WTC11 (cell line): ENCODE data around the gene FREM2. TPM values are rescaled to one million over a fixed set of nuclear protein-coding genes. Genes with fewer than 3 reads are reported as not detected.

Experiments
- ATAC-seq: fragments of 200-7000 bp; cut with Tn5 transposase; 2 replicates; pipeline ENCODE4 v1.10.0; 2021; ENCODE audit warnings: mild to moderate bottlenecking, moderate library complexity
- CTCF ChIA-PET: fragments of 300-600 bp; sonication (Branson Sonifier 250); formaldehyde crosslinking; loops from one replicate; lab custom pipeline; 2021; ENCODE audit warnings: antibody characterized with exemption; lab: Charles Lee
- POLR2A ChIA-PET: fragments of 350-600 bp; sonication (Branson Sonifier 250); formaldehyde crosslinking; loops from one replicate; lab custom pipeline; 2021; ENCODE audit warnings: antibody characterized with exemption; lab: Charles Lee
- DNase-seq: peaks from one replicate; pipeline ENCODE4 v3.0.0; 2021; ENCODE audit warnings: low spot score
- H3K27ac Mint-ChIP-seq: 2 replicates; pipeline ENCODE4 v1.8.0; 2021; ENCODE audit warnings: mixed read lengths
- H3K27me3 Mint-ChIP-seq: 2 replicates; pipeline ENCODE4 v1.8.0; 2021; ENCODE audit warnings: low read depth, mild to moderate bottlenecking, moderate library complexity, mixed read lengths
- H3K36me3 Mint-ChIP-seq: 2 replicates; pipeline ENCODE4 v1.8.0; 2021; ENCODE audit warnings: mixed read lengths
- H3K4me1 Mint-ChIP-seq: 2 replicates; pipeline ENCODE4 v1.8.0; 2022; ENCODE audit warnings: mixed read lengths
- H3K4me3 Mint-ChIP-seq: 2 replicates; pipeline ENCODE4 v1.8.0; 2021; ENCODE audit warnings: mild to moderate bottlenecking, moderate library complexity, mixed read lengths
- H3K9me3 Mint-ChIP-seq: 2 replicates; pipeline ENCODE4 v1.8.0; 2021; ENCODE audit warnings: mixed read lengths
- CBFB ChIP-seq: sonication (generic); formaldehyde crosslinking; IDR thresholded peaks from 2 replicates; pipeline ENCODE4 v1.8.1; 2022; ENCODE audit warnings: mild to moderate bottlenecking, low read depth, missing genetic modification reagents
- E2F5 ChIP-seq: sonication (generic); formaldehyde crosslinking; IDR thresholded peaks from 2 replicates; pipeline ENCODE4 v1.8.1; 2022; ENCODE audit warnings: mild to moderate bottlenecking, moderate library complexity, missing genetic modification reagents
- FOXP1 ChIP-seq: sonication (generic); formaldehyde crosslinking; IDR thresholded peaks from 2 replicates; pipeline ENCODE4 v1.8.0; 2022; ENCODE audit warnings: missing genetic modification reagents, mild to moderate bottlenecking, moderate library complexity, borderline replicate concordance
- GABPB1 ChIP-seq: sonication (generic); formaldehyde crosslinking; IDR thresholded peaks from 2 replicates; pipeline ENCODE4 v1.8.1; 2023; ENCODE audit warnings: mild to moderate bottlenecking, missing genetic modification reagents
- KAT7 ChIP-seq: sonication (generic); formaldehyde crosslinking; IDR thresholded peaks from 2 replicates; pipeline ENCODE4 v1.8.1; 2023; ENCODE audit warnings: missing genetic modification reagents, mild to moderate bottlenecking, borderline replicate concordance
- NFATC4 ChIP-seq: fragments of 250-450 bp; sonication (Bioruptor Pico); IDR thresholded peaks from 2 replicates; pipeline ENCODE4 v1.9.0; 2021; ENCODE audit warnings: mild to moderate bottlenecking
- RORB ChIP-seq: fragments of 250-450 bp; sonication (Bioruptor Pico); IDR thresholded peaks from 2 replicates; pipeline ENCODE4 v1.9.0; 2021; ENCODE audit warnings: mild to moderate bottlenecking
- SMAD4 ChIP-seq: sonication (generic); formaldehyde crosslinking; IDR thresholded peaks from 2 replicates; pipeline ENCODE4 v1.8.0; 2022; ENCODE audit warnings: mild to moderate bottlenecking, missing genetic modification reagents
- USF1 ChIP-seq: sonication (generic); formaldehyde crosslinking; IDR thresholded peaks from 2 replicates; pipeline ENCODE4 v1.8.0; 2022; ENCODE audit warnings: mild to moderate bottlenecking, missing genetic modification reagents
- ZBTB43 ChIP-seq: sonication (generic); formaldehyde crosslinking; IDR thresholded peaks from 2 replicates; pipeline ENCODE4 v1.8.1; 2023; ENCODE audit warnings: mild to moderate bottlenecking, missing genetic modification reagents
- ZNF121 ChIP-seq: sonication (generic); formaldehyde crosslinking; IDR thresholded peaks from 2 replicates; pipeline ENCODE4 v1.8.0; 2023; ENCODE audit warnings: missing genetic modification reagents
- ZNF138 ChIP-seq: sonication (generic); formaldehyde crosslinking; conservative IDR thresholded peaks from 2 replicates; pipeline ENCODE4 v1.8.1; 2022; ENCODE audit warnings: mild to moderate bottlenecking, moderate library complexity, missing genetic modification reagents
- ZNF232 ChIP-seq: sonication (generic); formaldehyde crosslinking; IDR thresholded peaks from 2 replicates; pipeline ENCODE4 v1.8.0; 2022; ENCODE audit warnings: mild to moderate bottlenecking, missing genetic modification reagents
- ZNF396 ChIP-seq: fragments of 250-450 bp; sonication (Bioruptor Pico); IDR thresholded peaks from 2 replicates; pipeline ENCODE4 v1.8.0; 2021; ENCODE audit warnings: mild to moderate bottlenecking, moderate library complexity, borderline replicate concordance
- ZNF416 ChIP-seq: fragments of 250-450 bp; sonication (Bioruptor Pico); IDR thresholded peaks from 2 replicates; pipeline ENCODE4 v1.9.0; 2021; ENCODE audit warnings: mild to moderate bottlenecking, inconsistent platforms
- ZNF423 ChIP-seq: fragments of 250-450 bp; sonication (Bioruptor Pico); IDR thresholded peaks from 2 replicates; pipeline ENCODE4 v2.1.2; 2022; ENCODE audit warnings: mild to moderate bottlenecking, moderate library complexity
- total RNA-seq: library from RNA; stranded (reverse); gene quantifications from 3 replicates; pipeline ENCODE4 v1.2.3, GENCODE V29; 2021
- TF ChIP-seq, protein P1 (sequence below): sonication (generic); formaldehyde crosslinking; IDR thresholded peaks from 2 replicates; pipeline ENCODE4 v1.8.1; 2022; ENCODE audit warnings: low read depth, mild to moderate bottlenecking, moderate library complexity, missing genetic modification reagents, borderline replicate concordance
- TF ChIP-seq, protein P2 (sequence below): sonication (generic); formaldehyde crosslinking; IDR thresholded peaks from 2 replicates; pipeline ENCODE4 v1.8.0; 2023; ENCODE audit warnings: missing genetic modification reagents
- TF ChIP-seq, protein P3 (sequence below): sonication (generic); formaldehyde crosslinking; IDR thresholded peaks from 2 replicates; pipeline ENCODE4 v1.8.1; 2023; ENCODE audit warnings: mild to moderate bottlenecking, missing genetic modification reagents, borderline replicate concordance

FREM2 gene
- total RNA-seq, 1 experiment from 2014 or later: 23.7 TPM

GRCh38 chr13:38662362-38662761 lies 24.5 kb upstream of the FREM2 start (continued):
- TF ChIP-seq, protein P1, sequence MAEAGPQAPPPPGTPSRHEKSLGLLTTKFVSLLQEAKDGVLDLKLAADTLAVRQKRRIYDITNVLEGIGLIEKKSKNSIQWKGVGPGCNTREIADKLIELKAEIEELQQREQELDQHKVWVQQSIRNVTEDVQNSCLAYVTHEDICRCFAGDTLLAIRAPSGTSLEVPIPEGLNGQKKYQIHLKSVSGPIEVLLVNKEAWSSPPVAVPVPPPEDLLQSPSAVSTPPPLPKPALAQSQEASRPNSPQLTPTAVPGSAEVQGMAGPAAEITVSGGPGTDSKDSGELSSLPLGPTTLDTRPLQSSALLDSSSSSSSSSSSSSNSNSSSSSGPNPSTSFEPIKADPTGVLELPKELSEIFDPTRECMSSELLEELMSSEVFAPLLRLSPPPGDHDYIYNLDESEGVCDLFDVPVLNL (CRISPR knock-in tag): no peak
- TF ChIP-seq GABPB1: no peak
- no peak for TF ChIP-seq FOXP1 (CRISPR knock-in tag)
- no peak for TF ChIP-seq ZNF423 (CRISPR knock-in tag)
- TF ChIP-seq, all 79 proteins: peak for 0

- ATAC-seq (no peak), DNase-seq (no peak)
- H3K4me1 Mint-ChIP-seq: no peaks in the 10 kb centered on the region
- no peak overlapping the region for H3K27ac Mint-ChIP-seq
- no peaks in the 10 kb centered on the region for H3K27me3 Mint-ChIP-seq
- POLR2A ChIA-PET: interaction anchor here (0.7 kb wide), 1 partner anchor 941 kb away, joined by 6 read pairs; no protein-coding TSS in a partner anchor
- H3K36me3 Mint-ChIP-seq: no peaks in the 10 kb centered on the region
- TF ChIP-seq NFATC4 (CRISPR knock-in tag) (no peak), ZNF416 (CRISPR knock-in tag) (no peak), KAT7 (CRISPR knock-in tag) (no peak), ZNF396 (CRISPR knock-in tag) (no peak)
- TF ChIP-seq, all 79 proteins: peak for 0
- CTCF ChIA-PET: no interaction called here
- H3K4me3 Mint-ChIP-seq: no peak overlapping the region
- 0 out of 2 replicates have a peak, but pooled peaks cover 4% of the 10 kb centered on the region for H3K9me3 Mint-ChIP-seq
Observed at GRCh38 chr13:38664906-38665305, 22.0 kb upstream of the FREM2 start.

DNA sequence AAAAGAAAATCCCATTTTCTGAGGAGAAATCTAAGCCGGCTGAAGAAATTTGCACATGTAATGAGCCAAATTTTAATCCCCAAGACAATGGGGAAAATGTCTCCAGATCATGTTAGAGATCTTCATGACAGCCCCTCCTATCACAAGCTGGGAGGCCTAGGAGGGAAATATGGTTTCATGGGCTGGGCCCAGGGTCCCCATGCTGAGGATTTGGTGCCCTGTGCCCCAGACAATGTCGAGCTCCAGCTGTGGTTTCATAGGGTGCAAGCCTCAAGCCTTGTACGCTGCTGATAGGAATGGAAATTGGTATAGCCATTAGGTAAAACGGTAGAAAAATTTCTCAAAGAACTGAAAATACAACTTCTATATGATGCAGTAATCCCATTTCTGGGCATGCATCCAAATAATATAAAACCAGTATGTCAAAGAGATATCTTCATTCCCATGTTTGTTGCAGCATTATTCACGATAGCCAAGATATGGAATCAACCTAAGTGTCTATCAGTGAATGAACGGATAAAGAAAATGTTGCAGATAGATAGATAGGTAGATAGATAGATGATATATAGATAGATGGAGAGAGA lies 19.3 kb upstream of the FREM2 start:
- POLR2A ChIA-PET: no interaction called here
- H3K27ac Mint-ChIP-seq: no peak overlapping the region
- ATAC-seq: no peak

More for the DNA sequence above, 19.3 kb upstream of the FREM2 start:
- Mint-ChIP-seq H3K4me3 (no peak overlapping the region), H3K36me3 (no peaks in the 10 kb centered on the region), H3K9me3 (0 out of 2 replicates have a peak, but pooled peaks cover 4% of the 10 kb centered on the region), H3K4me1 (no peaks in the 10 kb centered on the region), H3K27me3 (no peaks in the 10 kb centered on the region)
- CTCF ChIA-PET: no interaction called here
- DNase-seq: no peak
- TF ChIP-seq ZBTB43 (CRISPR knock-in tag) (no peak), ZNF121 (no peak), RORB (CRISPR knock-in tag) (no peak), SMAD4 (CRISPR knock-in tag) (no peak), USF1 (CRISPR knock-in tag) (no peak), CBFB (CRISPR knock-in tag) (no peak), ZNF138 (CRISPR knock-in tag) (no peak), ZNF232 (CRISPR knock-in tag) (no peak), ZNF416 (CRISPR knock-in tag) (no peak), E2F5 (CRISPR knock-in tag) (no peak)
- TF ChIP-seq, protein P2, sequence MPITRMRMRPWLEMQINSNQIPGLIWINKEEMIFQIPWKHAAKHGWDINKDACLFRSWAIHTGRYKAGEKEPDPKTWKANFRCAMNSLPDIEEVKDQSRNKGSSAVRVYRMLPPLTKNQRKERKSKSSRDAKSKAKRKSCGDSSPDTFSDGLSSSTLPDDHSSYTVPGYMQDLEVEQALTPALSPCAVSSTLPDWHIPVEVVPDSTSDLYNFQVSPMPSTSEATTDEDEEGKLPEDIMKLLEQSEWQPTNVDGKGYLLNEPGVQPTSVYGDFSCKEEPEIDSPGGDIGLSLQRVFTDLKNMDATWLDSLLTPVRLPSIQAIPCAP (CRISPR knock-in tag): no peak
- TF ChIP-seq, protein P3, sequence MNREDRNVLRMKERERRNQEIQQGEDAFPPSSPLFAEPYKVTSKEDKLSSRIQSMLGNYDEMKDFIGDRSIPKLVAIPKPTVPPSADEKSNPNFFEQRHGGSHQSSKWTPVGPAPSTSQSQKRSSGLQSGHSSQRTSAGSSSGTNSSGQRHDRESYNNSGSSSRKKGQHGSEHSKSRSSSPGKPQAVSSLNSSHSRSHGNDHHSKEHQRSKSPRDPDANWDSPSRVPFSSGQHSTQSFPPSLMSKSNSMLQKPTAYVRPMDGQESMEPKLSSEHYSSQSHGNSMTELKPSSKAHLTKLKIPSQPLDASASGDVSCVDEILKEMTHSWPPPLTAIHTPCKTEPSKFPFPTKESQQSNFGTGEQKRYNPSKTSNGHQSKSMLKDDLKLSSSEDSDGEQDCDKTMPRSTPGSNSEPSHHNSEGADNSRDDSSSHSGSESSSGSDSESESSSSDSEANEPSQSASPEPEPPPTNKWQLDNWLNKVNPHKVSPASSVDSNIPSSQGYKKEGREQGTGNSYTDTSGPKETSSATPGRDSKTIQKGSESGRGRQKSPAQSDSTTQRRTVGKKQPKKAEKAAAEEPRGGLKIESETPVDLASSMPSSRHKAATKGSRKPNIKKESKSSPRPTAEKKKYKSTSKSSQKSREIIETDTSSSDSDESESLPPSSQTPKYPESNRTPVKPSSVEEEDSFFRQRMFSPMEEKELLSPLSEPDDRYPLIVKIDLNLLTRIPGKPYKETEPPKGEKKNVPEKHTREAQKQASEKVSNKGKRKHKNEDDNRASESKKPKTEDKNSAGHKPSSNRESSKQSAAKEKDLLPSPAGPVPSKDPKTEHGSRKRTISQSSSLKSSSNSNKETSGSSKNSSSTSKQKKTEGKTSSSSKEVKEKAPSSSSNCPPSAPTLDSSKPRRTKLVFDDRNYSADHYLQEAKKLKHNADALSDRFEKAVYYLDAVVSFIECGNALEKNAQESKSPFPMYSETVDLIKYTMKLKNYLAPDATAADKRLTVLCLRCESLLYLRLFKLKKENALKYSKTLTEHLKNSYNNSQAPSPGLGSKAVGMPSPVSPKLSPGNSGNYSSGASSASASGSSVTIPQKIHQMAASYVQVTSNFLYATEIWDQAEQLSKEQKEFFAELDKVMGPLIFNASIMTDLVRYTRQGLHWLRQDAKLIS: no peak
